ENCODE data around the gene SEPTIN3. TPM values are rescaled to one million over a fixed set of nuclear protein-coding genes. Genes with fewer than 3 reads are reported as not detected.
A peak's percentile ranks its signal among the peaks of the same experiment; 100 is the strongest.

The SEPTIN3 gene
- total RNA-seq, 1 donor from 2014 or later = 0.46 TPM

- no peak for DNase-seq (ENCODE audit: extremely low spot score, unreplicated experiment)
- H3K27ac Mint-ChIP-seq (ENCODE audit: unreplicated experiment) = no peak overlapping the region
- TF ChIP-seq CTCF (IDR thresholded peaks at IDR 0.05) = no peak
- H3K4me3 Mint-ChIP-seq (ENCODE audit: unreplicated experiment) = no peak overlapping the region
- peaks cover 15% of the 10 kb centered on the region for H3K4me1 Mint-ChIP-seq (ENCODE audit: unreplicated experiment)
- H3K27me3 Mint-ChIP-seq (ENCODE audit: unreplicated experiment) = peaks cover 4% of the 10 kb centered on the region
- no peaks in the 10 kb centered on the region for H3K9me3 Mint-ChIP-seq (ENCODE audit: unreplicated experiment)
- H3K36me3 Mint-ChIP-seq (ENCODE audit: unreplicated experiment) = no peaks in the 10 kb centered on the region
Observed at GRCh38 chr22:41964112-41964491, 5.1 kb upstream of the SEPTIN3 start.

GRCh38 chr22:41966225-41966606, 3.0 kb upstream of the SEPTIN3 start:
- Mint-ChIP-seq H3K36me3 (ENCODE audit: unreplicated experiment) (no peaks in the 10 kb centered on the region), H3K9me3 (ENCODE audit: unreplicated experiment) (no peaks in the 10 kb centered on the region), H3K27ac (ENCODE audit: unreplicated experiment) (no peak overlapping the region), H3K27me3 (ENCODE audit: unreplicated experiment) (peaks cover 4% of the 10 kb centered on the region), H3K4me1 (ENCODE audit: unreplicated experiment) (peaks cover 3% of the 10 kb centered on the region), H3K4me3 (ENCODE audit: unreplicated experiment) (no peak overlapping the region)
- no peak for TF ChIP-seq CTCF (IDR thresholded peaks at IDR 0.05)
- DNase-seq (ENCODE audit: extremely low spot score, unreplicated experiment) = no peak

GRCh38 chr22:41966607-41967240, 2.5 kb upstream of the SEPTIN3 start:
- peaks cover 4% of the 10 kb centered on the region for H3K27me3 Mint-ChIP-seq (ENCODE audit: unreplicated experiment)
- H3K36me3 Mint-ChIP-seq (ENCODE audit: unreplicated experiment) = no peaks in the 10 kb centered on the region
- no peaks in the 10 kb centered on the region for H3K9me3 Mint-ChIP-seq (ENCODE audit: unreplicated experiment)
- DNase-seq (ENCODE audit: extremely low spot score, unreplicated experiment) = no peak
- H3K4me1 Mint-ChIP-seq (ENCODE audit: unreplicated experiment) = peaks cover 3% of the 10 kb centered on the region
- no peak overlapping the region for H3K27ac Mint-ChIP-seq (ENCODE audit: unreplicated experiment)
- peak; percentile 54 for TF ChIP-seq CTCF (IDR thresholded peaks at IDR 0.05)
- no peak overlapping the region for H3K4me3 Mint-ChIP-seq (ENCODE audit: unreplicated experiment)

GRCh38 chr22:41968601-41969000, 642 bp upstream of the SEPTIN3 start:
- Mint-ChIP-seq H3K9me3 (ENCODE audit: unreplicated experiment) (no peaks in the 10 kb centered on the region), H3K27ac (ENCODE audit: unreplicated experiment) (no peak overlapping the region), H3K27me3 (ENCODE audit: unreplicated experiment) (peaks cover 16% of the 10 kb centered on the region), H3K4me3 (ENCODE audit: unreplicated experiment) (no peak overlapping the region), H3K4me1 (ENCODE audit: unreplicated experiment) (peaks cover 3% of the 10 kb centered on the region), H3K36me3 (ENCODE audit: unreplicated experiment) (no peaks in the 10 kb centered on the region)
- no peak for TF ChIP-seq CTCF (IDR thresholded peaks at IDR 0.05)
- DNase-seq (ENCODE audit: extremely low spot score, unreplicated experiment) = no peak

- Mint-ChIP-seq H3K27ac (ENCODE audit: unreplicated experiment) (no peak overlapping the region), H3K4me3 (ENCODE audit: unreplicated experiment) (no peak overlapping the region), H3K36me3 (ENCODE audit: unreplicated experiment) (no peaks in the 10 kb centered on the region), H3K4me1 (ENCODE audit: unreplicated experiment) (peaks cover 3% of the 10 kb centered on the region), H3K27me3 (ENCODE audit: unreplicated experiment) (peaks cover 23% of the 10 kb centered on the region), H3K9me3 (ENCODE audit: unreplicated experiment) (no peaks in the 10 kb centered on the region)
- no peak for DNase-seq (ENCODE audit: extremely low spot score, unreplicated experiment)
- TF ChIP-seq CTCF (IDR thresholded peaks at IDR 0.05) = no peak
Observed at GRCh38 chr22:41970601-41971000, 1.4 kb downstream of the SEPTIN3 start.
